ENCODE data around the gene CTNNA3.

DNA sequence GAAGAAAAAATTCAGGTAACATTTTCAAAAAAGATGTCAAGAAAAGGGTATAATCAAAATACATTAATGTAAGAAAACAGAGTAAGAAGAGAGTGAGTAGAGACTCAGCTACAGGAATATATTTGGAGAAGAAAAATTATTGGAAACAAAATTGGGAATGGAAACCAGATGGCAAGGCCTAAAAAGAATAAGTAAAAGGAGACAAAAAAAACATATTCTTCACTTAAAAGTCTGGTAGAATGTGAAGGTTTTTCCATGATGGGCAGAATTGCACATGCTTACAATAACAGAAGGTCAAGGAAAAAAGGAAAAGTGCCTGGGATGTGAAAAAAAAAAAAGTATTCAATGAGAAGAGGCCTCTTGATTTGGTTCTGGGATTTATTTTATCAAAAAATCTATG, 1832.0 kb downstream of the CTNNA3 start:
- TF ChIP-seq EZH2 (IDR thresholded peaks at IDR 0.05; ENCODE audit: borderline replicate concordance, low read depth, low read length, severe bottlenecking) (no peak), POLR2AphosphoS5 (IDR thresholded peaks at IDR 0.05; ENCODE audit: insufficient read depth, low read depth, low read length) (no peak), POLR2A (IDR thresholded peaks at IDR 0.05; ENCODE audit: low read depth, low read length) (no peak), MAX (IDR thresholded peaks at IDR 0.05; ENCODE audit: insufficient read depth, insufficient read length) (no peak), GATA2 (IDR thresholded peaks at IDR 0.05; ENCODE audit: insufficient read depth, insufficient read length, low read depth, low read length) (no peak), MYC (IDR thresholded peaks at IDR 0.05; ENCODE audit: low read depth, low read length) (no peak), FOS (IDR thresholded peaks at IDR 0.05; ENCODE audit: borderline replicate concordance, insufficient read depth, low read length) (no peak), JUN (IDR thresholded peaks at IDR 0.05; ENCODE audit: borderline replicate concordance, insufficient read depth, insufficient read length, low read depth) (no peak)
- TF ChIP-seq, protein P1, sequence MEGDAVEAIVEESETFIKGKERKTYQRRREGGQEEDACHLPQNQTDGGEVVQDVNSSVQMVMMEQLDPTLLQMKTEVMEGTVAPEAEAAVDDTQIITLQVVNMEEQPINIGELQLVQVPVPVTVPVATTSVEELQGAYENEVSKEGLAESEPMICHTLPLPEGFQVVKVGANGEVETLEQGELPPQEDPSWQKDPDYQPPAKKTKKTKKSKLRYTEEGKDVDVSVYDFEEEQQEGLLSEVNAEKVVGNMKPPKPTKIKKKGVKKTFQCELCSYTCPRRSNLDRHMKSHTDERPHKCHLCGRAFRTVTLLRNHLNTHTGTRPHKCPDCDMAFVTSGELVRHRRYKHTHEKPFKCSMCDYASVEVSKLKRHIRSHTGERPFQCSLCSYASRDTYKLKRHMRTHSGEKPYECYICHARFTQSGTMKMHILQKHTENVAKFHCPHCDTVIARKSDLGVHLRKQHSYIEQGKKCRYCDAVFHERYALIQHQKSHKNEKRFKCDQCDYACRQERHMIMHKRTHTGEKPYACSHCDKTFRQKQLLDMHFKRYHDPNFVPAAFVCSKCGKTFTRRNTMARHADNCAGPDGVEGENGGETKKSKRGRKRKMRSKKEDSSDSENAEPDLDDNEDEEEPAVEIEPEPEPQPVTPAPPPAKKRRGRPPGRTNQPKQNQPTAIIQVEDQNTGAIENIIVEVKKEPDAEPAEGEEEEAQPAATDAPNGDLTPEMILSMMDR (IDR thresholded peaks at IDR 0.05; ENCODE audit: extremely low read depth in 1 of 2, insufficient read depth in 1 of 2, low read depth in 1 of 2, low read length in 2 of 2), result no peak
